ENCODE measurements around the gene RPP25.

- TF ChIP-seq ZC3H13 (CRISPR knock-in tag; IDR thresholded peaks at IDR 0.05) (no peak), SMC3 (IDR thresholded peaks at IDR 0.05; ENCODE audit: low read length) (no peak), ZFAT (CRISPR knock-in tag; conservative IDR thresholded peaks at IDR 0.05) (no peak), AHR (CRISPR knock-in tag; IDR thresholded peaks at IDR 0.05) (no peak), ZNF460 (CRISPR knock-in tag; IDR thresholded peaks at IDR 0.05; ENCODE audit: borderline replicate concordance) (no peak)
Measured at GRCh38 chr15:74964794-74965193, 8.2 kb upstream of the RPP25 start.

All from HepG2 (cell line).